H1 (cell line): ENCODE measurements around the gene ZBTB20. TPM values are rescaled to one million over a fixed set of nuclear protein-coding genes. Genes with fewer than 3 reads are reported as not detected.

Source experiments
- ASH2L ChIP-seq: fragments of 200-600, 300-600 bp; sonication (generic); IDR thresholded peaks from one replicate; pipeline ENCODE4 v1.7.1; 2017; ENCODE audit warnings: low read length
- SRF ChIP-seq: IDR thresholded peaks from 2 replicates; pipeline ENCODE4 v1.6.1; 2011; ENCODE audit warnings: mild to moderate bottlenecking, low read depth, low read length, moderate library complexity
- polyA plus RNA-seq, 7 experiments: library from polyadenylated mRNA; depleted of rRNA in 3 of 7; stranded (reverse) in 5 of 7; unstranded in 2 of 7; fragments of >200 nt in 5 of 7; fragments of 200-250 nt in 2 of 7; gene quantifications; 1 replicate in 5 of 7; 2 replicates in 1 of 7; 4 replicates in 1 of 7; pipeline versions ENCODE4 v1.2.1 to v1.2.3, GENCODE V29; 2011 to 2013; ENCODE audit warnings: missing spikeins in 2 of 7, mixed read lengths in 2 of 7
- total RNA-seq: library from RNA; stranded (reverse); fragmentation: NEBNext Ultra II Directional; extraction: Animal tissue kit (Norgen Biotek cat#: 25700); gene quantifications from 2 replicates; pipeline ENCODE4 v1.2.1, GENCODE V29; 2021

ZBTB20 gene
- total and polyA plus RNA-seq, 2 of the 8 experiments (the other 6 are each of a cell fraction or from before 2014, with no cell fraction given): 0.35 to 1.3 TPM

DNA sequence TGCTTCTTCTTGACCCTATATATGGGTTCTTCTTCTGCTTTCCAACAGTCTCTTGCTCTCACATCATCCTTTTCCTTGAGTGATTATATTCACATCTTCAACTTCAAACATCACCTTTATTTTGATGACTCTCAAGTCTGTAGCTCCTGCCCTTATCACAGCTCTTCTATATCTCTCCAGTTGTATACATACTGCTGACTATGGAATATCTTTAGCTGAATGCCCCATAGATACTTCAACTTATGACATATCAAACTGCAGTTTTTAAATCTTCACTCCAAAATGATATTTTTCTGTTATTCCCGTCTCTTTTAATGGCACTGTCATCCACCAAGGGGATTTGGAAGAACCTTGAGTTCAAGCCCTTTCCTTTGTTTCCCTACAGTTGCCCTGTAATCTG lies 139.1 kb downstream of the ZBTB20 start (continued):
- no peak for TF ChIP-seq ASH2L
- TF ChIP-seq SRF: no peak
